Body of pancreas (tissue), 4 donors: ENCODE measurements around the gene STAMBPL1. TPM values are rescaled to one million over a fixed set of nuclear protein-coding genes. Genes with fewer than 3 reads are reported as not detected.

Experiments used
- ATAC-seq: fragments of 150-250 bp; one replicate; pipeline ENCODE4 v1.9.1; 2016
- DNase-seq, 4 donors: peaks; one replicate each; pipeline ENCODE4 v3.0.0-alpha.2; 2019
- H3K27ac ChIP-seq, 4 donors: fragments of 200-600 bp; sonication (generic); 1 replicate in 3 of 4; 2 replicates in 1 of 4; pipeline versions ENCODE4 v1.5.1 to v1.6.1; 2016 to 2019; ENCODE audit warnings: mild to moderate bottlenecking in 1 of 4, mixed read lengths in 1 of 4, moderate library complexity in 1 of 4
- H3K27me3 ChIP-seq, 2 donors: fragments of 200-600 bp; sonication (generic); one replicate each; pipeline ENCODE4 v1.6.0; 2016; ENCODE audit warnings: mild to moderate bottlenecking in 1 of 2
- H3K36me3 ChIP-seq, 2 donors: fragments of 200-600 bp; sonication (generic); replicated peaks in 1 of 2; 2 replicates each; pipeline ENCODE4 v1.5.1; 2016; ENCODE audit warnings: low read depth in 2 of 2; ENCODE audit not compliant: insufficient read depth in 1 of 2
- H3K4me1 ChIP-seq: fragments of 200-600 bp; sonication (generic); one replicate; pipeline ENCODE4 v1.6.0; 2016
- H3K4me3 ChIP-seq, 2 donors: fragments of 200-600 bp; sonication (generic); 1 replicate in 1 of 2; 2 replicates in 1 of 2; pipeline ENCODE4 v1.5.1; 2016 to 2019
- H3K9me3 ChIP-seq, 3 donors: fragments of 200-600 bp; sonication (generic); 1 replicate in 2 of 3; 2 replicates in 1 of 3; pipeline ENCODE4 v1.5.1; 2016
- POLR2A ChIP-seq, 3 donors: fragments of 450-650 bp; IDR thresholded peaks; one replicate each; pipeline ENCODE4 v1.6.1; 2016; ENCODE audit warnings: antibody characterized with exemption in 3 of 3, mild to moderate bottlenecking in 2 of 3
- WGBS, 2 donors: methylation state at CpG; one replicate each; pipeline ENCODE4 v1.1.5; 2017; 5-methylcytosine and 5-hydroxymethylcytosine counted together
- intact Hi-C: fragments of 100-400 bp; cut with DNase I; formaldehyde crosslinking; loops from one replicate; pipeline ENCODE4 v1.15.1; 2023
- total RNA-seq, 2 donors: library from RNA; depleted of rRNA; stranded (reverse); fragments of >200 nt; gene quantifications; one replicate each; pipeline ENCODE4 v1.1.0, GENCODE V29; 2016
- TF ChIP-seq, protein P1 (sequence below), 7 experiments: fragments of 450-650 bp in 4 of 7; fragments of 200-600 bp in 3 of 7; sonication (generic) in 3 of 7; IDR thresholded peaks; one replicate each; pipeline ENCODE4 v1.5.1; 2016 to 2019; ENCODE audit warnings: antibody characterized with exemption in 7 of 7

Gene STAMBPL1
- total RNA-seq, 2 donors from 2014 or later: 10.1 to 26.7 TPM

DNA sequence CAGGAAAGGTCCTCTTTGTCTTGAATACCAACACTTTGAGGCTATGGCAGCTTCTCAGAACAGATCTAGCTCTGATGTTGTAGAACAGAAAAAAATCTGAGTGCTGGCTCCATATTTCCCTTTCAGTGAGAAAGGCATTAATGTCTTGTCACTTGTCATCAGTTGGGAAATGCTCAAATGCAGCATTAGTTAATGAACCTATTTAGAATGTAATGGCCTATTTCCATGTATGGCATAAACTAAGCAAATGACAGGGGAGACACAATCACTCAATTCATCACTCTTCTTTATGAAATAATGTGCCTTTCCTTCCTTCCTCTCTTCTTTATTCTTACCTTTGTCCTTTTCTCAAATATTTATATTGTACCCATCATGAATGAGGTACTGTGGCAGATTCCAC lies 5.0 kb upstream of the STAMBPL1 start:
- TF ChIP-seq, protein P1, sequence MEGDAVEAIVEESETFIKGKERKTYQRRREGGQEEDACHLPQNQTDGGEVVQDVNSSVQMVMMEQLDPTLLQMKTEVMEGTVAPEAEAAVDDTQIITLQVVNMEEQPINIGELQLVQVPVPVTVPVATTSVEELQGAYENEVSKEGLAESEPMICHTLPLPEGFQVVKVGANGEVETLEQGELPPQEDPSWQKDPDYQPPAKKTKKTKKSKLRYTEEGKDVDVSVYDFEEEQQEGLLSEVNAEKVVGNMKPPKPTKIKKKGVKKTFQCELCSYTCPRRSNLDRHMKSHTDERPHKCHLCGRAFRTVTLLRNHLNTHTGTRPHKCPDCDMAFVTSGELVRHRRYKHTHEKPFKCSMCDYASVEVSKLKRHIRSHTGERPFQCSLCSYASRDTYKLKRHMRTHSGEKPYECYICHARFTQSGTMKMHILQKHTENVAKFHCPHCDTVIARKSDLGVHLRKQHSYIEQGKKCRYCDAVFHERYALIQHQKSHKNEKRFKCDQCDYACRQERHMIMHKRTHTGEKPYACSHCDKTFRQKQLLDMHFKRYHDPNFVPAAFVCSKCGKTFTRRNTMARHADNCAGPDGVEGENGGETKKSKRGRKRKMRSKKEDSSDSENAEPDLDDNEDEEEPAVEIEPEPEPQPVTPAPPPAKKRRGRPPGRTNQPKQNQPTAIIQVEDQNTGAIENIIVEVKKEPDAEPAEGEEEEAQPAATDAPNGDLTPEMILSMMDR (IDR thresholded peaks at IDR 0.05): no peak
- no peak for TF ChIP-seq POLR2A (IDR thresholded peaks at IDR 0.05)
- Histone ChIP-seq H3K9me3 (no peaks in the 10 kb centered on the region), H3K4me1 (peaks cover 9% of the 10 kb centered on the region), H3K36me3 (no peaks in the 10 kb centered on the region), H3K27ac (no peak overlapping the region), H3K27me3 (no peaks in the 10 kb centered on the region), H3K4me3 (no peak overlapping the region)
- no peak for DNase-seq
- no peak for ATAC-seq
- intact Hi-C loops: no loop called here

DNA sequence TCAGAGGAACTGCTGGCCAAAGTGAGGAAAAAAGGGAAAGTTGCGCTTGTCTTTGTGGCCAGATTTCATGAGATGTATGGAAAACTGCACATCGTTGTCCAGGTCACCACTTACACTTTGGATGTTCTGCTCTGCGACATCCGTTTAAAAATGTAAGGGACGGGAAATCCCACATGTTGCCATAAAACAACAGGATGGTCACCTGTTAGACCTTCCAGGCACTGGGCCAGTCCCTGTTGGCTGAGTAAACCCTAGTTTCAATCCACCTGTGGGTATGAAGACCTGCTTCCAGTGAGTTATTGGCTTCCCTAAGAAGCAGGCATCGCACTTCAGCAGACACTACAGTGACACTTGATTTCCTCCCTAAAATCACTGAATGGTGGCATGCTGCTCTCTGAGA lies 2.7 kb upstream of the STAMBPL1 start:
- intact Hi-C loops: no loop called here

DNA sequence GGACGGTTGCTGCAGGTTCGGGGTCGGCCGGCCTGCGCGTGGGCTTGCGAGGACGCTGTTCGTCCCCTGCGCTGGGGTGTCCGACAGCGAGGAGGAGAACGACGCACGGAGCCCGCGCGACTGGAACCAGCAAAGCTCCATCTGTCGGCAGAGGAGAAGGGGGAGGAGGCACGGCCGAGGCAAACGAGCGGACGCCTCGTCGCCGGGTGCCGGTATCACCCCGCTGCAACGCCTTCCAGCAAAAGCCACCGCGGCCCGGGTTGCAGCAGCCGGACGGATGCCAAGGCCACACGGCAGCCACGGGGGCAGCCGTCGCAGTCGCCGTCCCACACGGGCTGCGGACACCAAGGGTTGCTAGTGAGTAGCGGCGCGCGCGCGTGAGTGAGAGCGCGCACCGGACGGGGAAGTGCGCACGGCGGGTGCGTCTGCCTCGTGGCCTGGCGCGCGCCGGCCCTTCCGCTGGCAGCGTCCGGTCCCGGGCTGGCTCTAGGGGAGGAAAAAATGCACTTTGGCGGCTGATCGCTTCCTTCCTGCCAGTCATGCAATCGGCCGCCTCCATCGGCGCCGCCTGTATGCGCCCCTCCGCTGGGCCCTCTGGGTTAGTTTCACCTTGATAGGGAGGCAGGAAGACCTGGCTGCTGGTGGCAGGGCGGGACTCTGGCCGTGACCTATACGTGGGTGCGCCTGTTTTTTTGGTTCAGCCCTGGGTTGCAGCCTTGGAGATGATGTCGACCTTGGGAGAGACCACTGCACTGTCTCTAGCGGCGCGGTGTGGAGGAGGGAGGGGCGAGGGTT lies 434 bp downstream of the STAMBPL1 start:
- Histone ChIP-seq H3K27ac (peak overlapping the region; percentile 77 to 90 (median 84)), H3K9me3 (no peaks in the 10 kb centered on the region), H3K4me1 (peaks cover 16% of the 10 kb centered on the region), H3K36me3 (no peaks in the 10 kb centered on the region), H3K4me3 (peak overlapping the region; percentile 73 to 74), H3K27me3 (no peaks in the 10 kb centered on the region)
- peak; percentile 89 for ATAC-seq
- peak; percentile 70 to 84 (median 80) for DNase-seq
- 0% methylated on average over 12 to 83 of the region's 84 CpGs for whole genome bisulfite sequencing, 2 donors
- intact Hi-C loops: no loop called here
- peak; percentile 54 to 75 (median 70) for TF ChIP-seq POLR2A (IDR thresholded peaks at IDR 0.05)
- TF ChIP-seq, protein P1 (IDR thresholded peaks at IDR 0.05): peak in 4 of 7 experiments; percentile 5 to 33 (median 25)

More for the DNA sequence above, 2.7 kb upstream of the STAMBPL1 start:
- H3K27me3 ChIP-seq: no peaks in the 10 kb centered on the region
- 59 to 73% methylated on average over 6 of the region's 6 CpGs for WGBS, 2 donors
- DNase-seq: no peak
- TF ChIP-seq, protein P1 (IDR thresholded peaks at IDR 0.05): no peak
- TF ChIP-seq POLR2A (IDR thresholded peaks at IDR 0.05): no peak
- H3K36me3 ChIP-seq: no peaks in the 10 kb centered on the region
- no peaks in the 10 kb centered on the region for H3K9me3 ChIP-seq
- no peak for ATAC-seq
- H3K27ac ChIP-seq: no peak overlapping the region
- H3K4me1 ChIP-seq: peaks cover 16% of the 10 kb centered on the region
- no peak overlapping the region for H3K4me3 ChIP-seq

DNA sequence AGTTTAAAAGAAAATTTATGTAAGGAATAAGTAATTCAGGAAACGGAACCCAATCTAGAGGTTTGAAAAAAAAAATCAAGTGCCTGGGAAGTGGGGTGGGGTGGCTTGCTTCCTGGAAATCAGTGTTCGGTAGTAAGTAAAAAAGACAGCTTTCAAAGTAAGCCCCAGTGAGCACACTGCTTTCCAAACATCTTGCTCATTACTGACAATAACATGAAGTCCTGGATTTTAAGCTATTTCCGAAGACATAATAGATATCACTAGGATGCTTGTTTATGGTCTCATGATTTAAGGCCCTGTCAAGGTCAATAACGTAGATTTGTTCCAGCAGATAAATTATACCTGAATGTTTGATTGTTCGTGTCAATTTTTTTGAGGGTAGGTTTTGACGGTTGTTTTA lies 1.3 kb downstream of the STAMBPL1 start:
- H3K4me3 ChIP-seq: no peak overlapping the region
- peak overlapping the region in 2 of 4 donors; percentile 86 to 90 for H3K27ac ChIP-seq
- ATAC-seq: no peak
- H3K27me3 ChIP-seq: no peaks in the 10 kb centered on the region
- H3K36me3 ChIP-seq: no peaks in the 10 kb centered on the region
- peaks cover 16% of the 10 kb centered on the region for H3K4me1 ChIP-seq
- intact Hi-C loops: no loop called here
- TF ChIP-seq, protein P1 (IDR thresholded peaks at IDR 0.05): no peak
- no peak for TF ChIP-seq POLR2A (IDR thresholded peaks at IDR 0.05)
- H3K9me3 ChIP-seq: no peaks in the 10 kb centered on the region
- 31 to 38% methylated on average over 6 of the region's 6 CpGs for WGBS, 2 donors
- no peak for DNase-seq
